Activated CD4-positive, alpha-beta T cell treated with anti-CD3 and anti-CD28 coated beads for 24 hours (primary cell): Measurements from ENCODE around the gene CXXC5.

Source experiments
- DNase-seq, 2 donors: peaks; one replicate each; pipeline ENCODE4 v3.0.0-alpha.2; 2020; ENCODE audit warnings: low read depth in 2 of 2

The CXXC5 gene

GRCh38 chr5:139692679-139693308 lies 44.6 kb downstream of the CXXC5 start:
- DNase-seq, result no peak

- no peak for DNase-seq
Measured at GRCh38 chr5:139693676-139694364, 45.7 kb downstream of the CXXC5 start.

- no peak for DNase-seq
Measured at GRCh38 chr5:139694556-139695177, 46.5 kb downstream of the CXXC5 start.

- no peak for DNase-seq
Measured at GRCh38 chr5:139695178-139695573, 47.0 kb downstream of the CXXC5 start.

- no peak for DNase-seq
Measured at GRCh38 chr5:139696167-139696893, 48.2 kb downstream of the CXXC5 start.

- no peak for DNase-seq
Measured at GRCh38 chr5:139696894-139697658, 48.9 kb downstream of the CXXC5 start.

GRCh38 chr5:139698490-139699146 lies 50.5 kb downstream of the CXXC5 start:
- DNase-seq, result no peak

GRCh38 chr5:139699351-139699750 lies 51.2 kb downstream of the CXXC5 start:
- no peak for DNase-seq

- DNase-seq, result no peak
Measured at GRCh38 chr5:139700711-139701055, 52.5 kb downstream of the CXXC5 start.

- no peak for DNase-seq
Measured at GRCh38 chr5:139701056-139701741, 53.0 kb downstream of the CXXC5 start.

- DNase-seq, result no peak
Measured at GRCh38 chr5:139702548-139702947, 54.4 kb downstream of the CXXC5 start.

GRCh38 chr5:139704748-139705147 lies 56.6 kb downstream of the CXXC5 start:
- no peak for DNase-seq

GRCh38 chr5:139705191-139705590 lies 57.0 kb downstream of the CXXC5 start:
- DNase-seq, result no peak

GRCh38 chr5:139705655-139706587 lies 57.8 kb downstream of the CXXC5 start:
- no peak for DNase-seq

GRCh38 chr5:139707445-139708003 lies 59.4 kb downstream of the CXXC5 start:
- no peak for DNase-seq

GRCh38 chr5:139708434-139708861 lies 60.3 kb downstream of the CXXC5 start:
- no peak for DNase-seq

GRCh38 chr5:139708877-139709581 lies 60.9 kb downstream of the CXXC5 start:
- no peak for DNase-seq

GRCh38 chr5:139709582-139710318 lies 61.6 kb downstream of the CXXC5 start:
- DNase-seq, result no peak
